Left renal cortex interstitium (tissue), 4 donors: ENCODE measurements around the gene PNPLA1. TPM values are rescaled to one million over a fixed set of nuclear protein-coding genes. Genes with fewer than 3 reads are reported as not detected.
"Not testable (repeated sequence)": the region's sequence is repeated elsewhere in the genome, so short reads cannot be mapped to it uniquely, and the experiment has no call there.

Experiments
- DNase-seq, 4 donors: peaks; one replicate each; pipeline ENCODE4 v3.0.0-alpha.2; 2013; ENCODE audit warnings: low read depth in 4 of 4, low spot score in 2 of 4, missing footprints in 1 of 4
- polyA plus RNA-seq, 4 donors: library from polyadenylated mRNA; unstranded; fragments of 120-200 nt; gene quantifications; one replicate each; pipeline ENCODE4 v1.2.1, GENCODE V29; 2013; ENCODE audit not compliant: insufficient read length in 4 of 4

The PNPLA1 gene
- polyA plus RNA-seq, 4 donors, result 1.7 to 3.0 (median 2.8) TPM

DNA sequence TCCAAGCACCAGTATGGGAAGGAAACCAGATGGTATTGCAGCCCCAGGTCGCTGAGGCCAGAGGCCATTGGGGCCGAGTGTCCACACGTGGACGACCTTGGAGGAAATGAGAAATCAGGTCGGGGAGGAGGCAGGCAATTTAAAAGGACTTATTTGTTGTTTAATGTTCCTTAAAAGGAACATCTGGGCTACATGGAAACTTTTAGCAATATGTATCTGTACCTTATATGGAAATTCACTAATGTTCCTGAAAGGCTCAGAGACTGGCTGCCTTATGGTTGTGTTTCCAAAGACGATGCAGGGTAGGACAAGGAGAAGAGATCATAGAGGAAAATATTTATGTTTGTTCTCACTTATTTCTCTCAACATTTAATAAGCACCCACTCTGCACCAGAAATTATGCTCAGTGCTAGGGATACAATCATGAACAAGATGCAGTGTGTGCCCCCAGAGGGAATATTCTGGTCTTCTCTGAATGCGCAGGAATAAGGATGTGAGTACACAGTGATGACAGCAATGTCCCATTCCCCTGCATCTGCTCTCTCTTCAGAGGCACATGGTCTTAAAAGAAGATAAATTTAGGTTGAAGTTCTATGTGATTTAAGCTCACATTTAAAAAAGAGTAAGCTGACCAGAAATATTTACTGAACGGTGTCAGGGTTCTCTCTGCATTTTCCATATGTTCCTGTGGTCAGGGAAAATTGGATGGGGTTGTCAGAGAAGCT lies 63.5 kb downstream of the PNPLA1 start:
- DNase-seq, result no peak

DNA sequence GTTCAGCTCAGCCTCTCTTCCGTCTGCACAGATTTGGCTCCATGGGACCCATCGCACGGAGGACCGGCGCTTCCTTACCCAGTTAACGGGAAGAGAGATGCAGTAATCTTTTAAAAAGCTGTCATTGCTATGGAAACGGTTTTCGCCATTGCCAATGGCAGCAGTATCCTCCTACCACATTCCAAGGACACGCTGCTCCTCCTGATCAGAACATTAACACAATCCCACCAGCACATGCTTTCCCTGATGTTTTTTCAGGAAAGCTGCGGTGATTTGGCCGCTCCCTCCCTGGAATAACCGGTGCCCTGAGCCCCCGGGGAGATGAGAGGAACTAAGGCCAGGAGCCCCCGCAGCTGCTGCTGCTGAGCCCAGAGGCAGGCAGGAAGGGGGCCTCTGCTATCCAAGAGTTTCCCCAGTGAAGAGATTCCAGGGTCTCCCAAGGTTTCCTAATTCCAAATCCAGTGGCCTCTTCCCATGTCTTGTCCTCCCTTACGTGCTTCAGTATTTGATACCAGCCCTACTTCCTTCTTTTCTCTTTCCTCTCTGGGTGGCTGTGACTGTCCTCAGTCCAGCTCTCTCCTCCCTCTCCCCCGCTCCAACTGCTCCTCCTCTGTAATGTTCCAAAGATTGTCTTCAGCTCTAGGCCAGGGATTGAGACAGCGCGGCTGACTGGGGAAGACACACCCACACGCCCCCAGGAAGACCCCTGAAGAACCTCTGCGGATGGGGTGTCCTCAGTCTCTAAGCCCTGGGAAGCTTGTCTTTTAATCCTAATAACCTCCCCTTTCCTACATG lies 64.3 kb downstream of the PNPLA1 start:
- no peak for DNase-seq

DNA sequence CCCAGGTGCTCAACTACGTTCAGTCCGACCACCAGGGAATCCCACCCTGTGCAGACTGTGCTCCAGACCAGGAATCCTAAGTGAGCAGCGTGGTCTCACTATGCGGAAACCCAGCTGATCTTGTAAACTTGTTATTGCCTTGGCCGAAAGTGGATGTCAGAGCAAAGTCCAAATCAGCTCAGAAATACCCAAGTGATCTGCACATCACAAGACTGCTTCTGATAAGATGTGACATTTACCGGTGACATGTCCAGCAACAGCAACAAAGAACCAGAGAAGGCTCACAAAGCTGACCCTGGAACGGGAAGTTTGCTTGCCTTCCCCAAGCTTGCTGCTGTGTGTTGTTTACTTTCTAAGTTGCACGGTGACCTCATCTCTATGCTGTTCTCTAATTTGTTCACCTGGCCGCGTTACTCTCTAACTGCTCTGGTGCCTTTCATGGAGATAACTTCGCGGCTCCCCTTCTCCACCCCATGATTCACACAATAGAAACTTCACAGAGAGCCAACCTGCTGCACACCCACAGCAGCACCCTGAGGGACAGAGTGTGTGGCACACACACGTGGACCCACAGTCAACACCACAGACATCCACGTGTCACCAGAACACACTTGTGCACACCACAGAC lies 65.1 kb downstream of the PNPLA1 start:
- DNase-seq, result no peak

GRCh38 chr6:36335465-36336207 lies 65.8 kb downstream of the PNPLA1 start:
- no peak for DNase-seq

GRCh38 chr6:36336208-36336710 lies 66.4 kb downstream of the PNPLA1 start:
- no peak for DNase-seq

- no peak for DNase-seq
These were observed 67.0 kb downstream of the PNPLA1 start, which contains the start of gene BNIP5 for GRCh38 chr6:36336779-36337241. BNIP5 (minus strand) TSS chr6:36336888; CDS start chr6:36330690, 6,198 bp downstream.

- no peak for DNase-seq
These were observed 68.0 kb downstream of the PNPLA1 start for GRCh38 chr6:36337814-36338213.

DNA sequence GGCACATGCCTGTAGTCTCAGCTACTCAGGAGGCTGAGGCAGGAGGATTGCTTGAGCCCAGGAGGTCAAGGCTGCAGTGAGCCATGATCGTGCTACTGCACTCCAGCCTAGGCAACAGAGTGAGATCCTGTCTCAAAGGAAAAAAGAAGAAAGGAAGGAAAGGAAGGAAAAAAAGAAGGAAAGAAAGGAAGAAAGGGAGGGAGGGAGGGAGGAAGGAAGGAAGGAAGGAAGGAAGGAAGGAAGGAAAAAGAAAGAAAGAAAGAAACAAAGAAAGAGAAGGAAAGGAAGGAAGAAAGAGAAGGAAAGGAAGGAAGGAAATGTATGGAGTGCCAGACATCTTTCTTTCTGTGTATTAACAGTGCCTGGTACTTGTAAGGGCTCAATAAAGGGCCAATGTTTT lies 68.4 kb downstream of the PNPLA1 start:
- not testable (repeated sequence) for DNase-seq

GRCh38 chr6:36339146-36339545 lies 69.3 kb downstream of the PNPLA1 start:
- DNase-seq, result no peak

- no peak for DNase-seq
These were observed 70.4 kb downstream of the PNPLA1 start for GRCh38 chr6:36340306-36340617.

- no peak for DNase-seq
These were observed 71.0 kb downstream of the PNPLA1 start for GRCh38 chr6:36340618-36341454.

DNA sequence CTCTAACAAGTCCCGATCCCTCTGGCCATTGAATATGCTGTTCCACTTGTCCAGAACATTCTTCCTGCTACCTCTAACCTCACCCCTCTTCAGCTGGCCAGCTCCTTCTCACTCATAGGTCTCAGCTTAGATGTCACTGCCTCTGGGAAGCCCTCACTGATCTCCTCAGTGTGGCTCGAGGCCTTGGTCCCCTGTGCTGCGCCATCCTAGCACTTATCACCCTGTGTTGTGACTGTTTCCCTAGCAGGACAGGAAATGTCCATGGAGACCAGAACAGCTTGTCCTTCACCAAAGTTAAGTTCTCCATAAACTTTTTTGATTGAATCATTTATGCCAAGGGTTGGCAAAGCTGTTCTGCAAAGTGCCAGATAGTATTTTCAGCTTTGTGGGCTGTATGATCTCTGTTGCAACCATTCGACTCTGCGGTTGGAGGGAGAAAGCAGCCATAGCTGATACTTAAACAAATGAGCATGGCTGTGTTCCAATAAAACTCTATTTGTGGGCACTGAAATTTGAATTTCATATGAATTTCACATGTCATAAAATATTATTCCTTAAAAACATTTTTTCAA lies 73.3 kb downstream of the PNPLA1 start:
- no peak for DNase-seq

- DNase-seq, result no peak
These were observed 76.0 kb downstream of the PNPLA1 start for GRCh38 chr6:36345681-36346466.

DNA sequence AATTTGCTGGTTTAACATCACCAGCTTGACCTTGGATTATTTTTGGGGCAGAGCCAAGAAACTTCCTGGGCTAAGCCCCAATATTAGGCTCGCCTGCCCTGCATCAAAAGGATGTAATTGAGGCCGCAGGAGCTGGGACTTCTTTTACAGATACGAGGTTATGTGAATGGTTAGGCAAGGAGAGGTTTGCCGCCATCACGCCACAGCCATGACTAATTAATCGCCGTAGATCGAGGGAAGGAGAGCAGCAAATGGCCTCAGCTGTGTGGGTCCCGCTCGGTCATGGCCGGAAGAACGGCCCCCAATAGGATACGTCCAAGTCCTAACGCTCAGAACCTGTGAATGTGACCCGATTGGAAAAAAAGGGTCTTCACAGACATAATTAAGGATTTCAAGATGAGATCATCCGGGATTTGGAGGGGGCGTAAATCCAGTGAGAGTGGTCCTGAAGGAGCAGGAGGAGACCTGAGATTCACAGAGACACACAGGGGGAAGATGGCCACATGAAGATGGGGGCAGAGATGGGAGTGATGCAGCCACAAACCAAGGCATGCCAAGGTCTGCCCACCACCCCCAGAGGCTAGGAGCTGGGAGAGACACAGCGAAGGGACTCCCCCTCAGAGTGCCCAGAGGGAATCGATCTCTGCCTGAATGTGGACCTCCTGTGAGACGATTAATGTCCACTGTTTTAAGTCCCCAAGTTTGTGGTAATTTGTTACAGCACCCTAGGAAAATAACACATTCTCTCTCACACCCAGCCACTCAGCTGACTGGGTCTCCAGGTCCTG lies 76.8 kb downstream of the PNPLA1 start:
- no peak for DNase-seq

DNA sequence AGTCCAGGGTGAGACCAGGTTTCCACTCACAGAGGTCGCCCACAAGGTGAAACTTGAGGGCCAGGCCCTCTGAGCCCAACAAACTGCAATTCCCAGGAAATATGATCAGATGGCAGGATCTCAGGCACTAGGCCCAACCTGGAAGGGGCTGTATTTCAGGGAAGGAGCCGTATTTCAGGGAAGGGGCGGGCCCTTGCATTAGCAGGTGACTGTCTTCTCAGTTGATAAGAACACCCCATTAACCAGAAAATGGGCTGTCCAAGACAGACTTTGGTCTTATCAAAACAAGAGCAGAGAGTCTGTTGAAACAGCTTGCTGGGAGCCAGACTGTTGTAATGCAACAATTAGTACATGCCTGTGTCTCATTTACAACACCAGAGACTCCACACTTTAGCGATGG lies 77.8 kb downstream of the PNPLA1 start:
- DNase-seq, result no peak

DNA sequence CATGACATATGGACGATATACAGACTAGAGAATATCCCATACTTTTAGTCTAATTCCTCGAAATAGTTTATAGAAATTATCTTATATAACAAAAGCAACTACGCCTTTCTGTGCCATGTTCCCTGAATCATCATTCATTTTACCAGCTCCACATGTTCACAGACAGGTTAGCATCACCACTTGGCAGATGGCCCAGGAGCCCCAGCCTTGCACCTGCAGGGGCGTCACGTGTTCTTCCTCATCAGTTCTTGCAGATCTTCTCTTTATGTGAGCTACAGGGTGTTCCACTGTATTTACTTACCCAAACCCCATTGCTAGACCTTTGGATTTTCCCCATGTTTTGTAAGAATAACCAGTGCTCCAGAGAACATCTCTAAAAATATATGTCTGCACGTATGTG lies 79.4 kb downstream of the PNPLA1 start:
- no peak for DNase-seq

GRCh38 chr6:36350082-36350481 lies 80.2 kb downstream of the PNPLA1 start:
- no peak for DNase-seq
